Adipocyte (in vitro differentiated cells): Measurements from ENCODE around the gene TBL3.
"Not testable (repeated sequence)": the region's sequence is repeated elsewhere in the genome, so short reads cannot be mapped to it uniquely, and the experiment has no call there.

Experiments used
- DNase-seq: peaks from one replicate; pipeline ENCODE4 v3.0.0-alpha.2; 2015; ENCODE audit warnings: low read depth
- H3K27me3 ChIP-seq: replicated peaks from 2 replicates; pipeline ENCODE4 v1.7.0; 2013; ENCODE audit warnings: mild to moderate bottlenecking, low read length, moderate library complexity; ENCODE audit not compliant: control insufficient read depth, insufficient read depth
- H3K36me3 ChIP-seq: 2 replicates; pipeline ENCODE4 v1.7.0; 2013; ENCODE audit warnings: low read length, mild to moderate bottlenecking, moderate library complexity; ENCODE audit not compliant: control insufficient read depth, insufficient read depth, severe bottlenecking
- H3K4me1 ChIP-seq: 2 replicates; pipeline ENCODE4 v1.7.0; 2013; ENCODE audit warnings: mild to moderate bottlenecking, low read length, moderate library complexity; ENCODE audit not compliant: control insufficient read depth, insufficient read depth
- H3K4me3 ChIP-seq: 2 replicates; pipeline ENCODE4 v1.7.0; 2013; ENCODE audit warnings: mild to moderate bottlenecking, low read length, moderate library complexity
- H3K9ac ChIP-seq: 2 replicates; pipeline ENCODE4 v1.7.0; 2013; ENCODE audit warnings: mild to moderate bottlenecking, low read length, moderate library complexity
- H3K9me3 ChIP-seq: 2 replicates; pipeline ENCODE4 v1.7.0; 2013; ENCODE audit warnings: mild to moderate bottlenecking, low read length, moderate library complexity; ENCODE audit not compliant: control insufficient read depth

The TBL3 gene

GRCh38 chr16:1945559-1946391 is 26.1 kb upstream of the TBL3 start:
- Histone ChIP-seq H3K4me3 (no peak overlapping the region), H3K9me3 (no peaks in the 10 kb centered on the region), H3K27me3 (no peaks in the 10 kb centered on the region), H3K9ac (no peak overlapping the region), H3K36me3 (peaks cover 2% of the 10 kb centered on the region), H3K4me1 (peaks cover 17% of the 10 kb centered on the region)
- DNase-seq = no peak

- Histone ChIP-seq H3K36me3 (no peaks in the 10 kb centered on the region), H3K27me3 (no peaks in the 10 kb centered on the region), H3K4me1 (peaks cover 10% of the 10 kb centered on the region), H3K9me3 (no peaks in the 10 kb centered on the region), H3K9ac (no peak overlapping the region), H3K4me3 (no peak overlapping the region)
- DNase-seq = no peak
Observed at GRCh38 chr16:1946495-1947368, 25.1 kb upstream of the TBL3 start.

GRCh38 chr16:1947369-1947670 is 24.5 kb upstream of the TBL3 start:
- Histone ChIP-seq H3K36me3 (no peaks in the 10 kb centered on the region), H3K27me3 (no peaks in the 10 kb centered on the region), H3K9me3 (no peaks in the 10 kb centered on the region), H3K4me1 (peaks cover 5% of the 10 kb centered on the region), H3K9ac (no peak overlapping the region), H3K4me3 (no peak overlapping the region)
- no peak for DNase-seq

- no peak overlapping the region for H3K4me3 ChIP-seq
- no peaks in the 10 kb centered on the region for H3K27me3 ChIP-seq
- no peaks in the 10 kb centered on the region for H3K9me3 ChIP-seq
- no peak for DNase-seq
- no peaks in the 10 kb centered on the region for H3K36me3 ChIP-seq
- H3K9ac ChIP-seq = no peak overlapping the region
- no peaks in the 10 kb centered on the region for H3K4me1 ChIP-seq
Observed at GRCh38 chr16:1949507-1949906, 22.3 kb upstream of the TBL3 start.

GRCh38 chr16:1950047-1950446 is 21.8 kb upstream of the TBL3 start:
- no peak for DNase-seq
- Histone ChIP-seq H3K4me1 (no peaks in the 10 kb centered on the region), H3K36me3 (no peaks in the 10 kb centered on the region), H3K4me3 (no peak overlapping the region), H3K27me3 (no peaks in the 10 kb centered on the region), H3K9me3 (no peaks in the 10 kb centered on the region), H3K9ac (no peak overlapping the region)

- no peak overlapping the region for H3K9ac ChIP-seq
- H3K36me3 ChIP-seq = no peaks in the 10 kb centered on the region
- no peaks in the 10 kb centered on the region for H3K27me3 ChIP-seq
- no peak overlapping the region for H3K4me3 ChIP-seq
- no peaks in the 10 kb centered on the region for H3K9me3 ChIP-seq
- no peak for DNase-seq
- no peaks in the 10 kb centered on the region for H3K4me1 ChIP-seq
Observed at GRCh38 chr16:1950559-1950958, 21.3 kb upstream of the TBL3 start.

- Histone ChIP-seq H3K9ac (no peak overlapping the region), H3K27me3 (no peaks in the 10 kb centered on the region), H3K9me3 (no peaks in the 10 kb centered on the region), H3K4me1 (no peaks in the 10 kb centered on the region), H3K4me3 (no peak overlapping the region), H3K36me3 (no peaks in the 10 kb centered on the region)
- DNase-seq = no peak
Observed at GRCh38 chr16:1953734-1954133, 18.1 kb upstream of the TBL3 start.

GRCh38 chr16:1957434-1958142 is 14.3 kb upstream of the TBL3 start:
- not testable (repeated sequence) for DNase-seq, H3K9ac ChIP-seq, H3K9me3 ChIP-seq, H3K27me3 ChIP-seq, H3K4me3 ChIP-seq
- Histone ChIP-seq H3K36me3 (peaks cover 16% of the 10 kb centered on the region), H3K4me1 (peaks cover 17% of the 10 kb centered on the region)

GRCh38 chr16:1958143-1958491 is 13.7 kb upstream of the TBL3 start:
- peaks cover 22% of the 10 kb centered on the region for H3K4me1 ChIP-seq
- not testable (repeated sequence) for H3K9ac ChIP-seq, H3K4me3 ChIP-seq, H3K9me3 ChIP-seq, DNase-seq, H3K27me3 ChIP-seq
- peaks cover 21% of the 10 kb centered on the region for H3K36me3 ChIP-seq

- H3K4me3 ChIP-seq = peak overlapping the region; percentile 93
- peak overlapping the region; percentile 98 for H3K9ac ChIP-seq
Observed at GRCh38 chr16:1958715-1959268, 13.1 kb upstream of the TBL3 start.

More at GRCh38 chr16:1958715-1959268, 13.1 kb upstream of the TBL3 start:
- DNase-seq = no peak
- peaks cover 29% of the 10 kb centered on the region for H3K4me1 ChIP-seq
- H3K9me3 ChIP-seq = no peaks in the 10 kb centered on the region
- no peaks in the 10 kb centered on the region for H3K27me3 ChIP-seq
- H3K36me3 ChIP-seq = peaks cover 28% of the 10 kb centered on the region
